ENCODE measurements around the gene KRT76. TPM values are rescaled to one million over a fixed set of nuclear protein-coding genes. Genes with fewer than 3 reads are reported as not detected.

Gene KRT76
- total and polyA plus RNA-seq, 2 donors from 2014 or later, result not detected

- no peaks in the 10 kb centered on the region for H3K9me3 ChIP-seq (ENCODE audit: control insufficient read depth in 2 of 3, insufficient read depth in 1 of 3, low read length in 3 of 3)
- no peak overlapping the region for H3K9ac ChIP-seq (ENCODE audit: low read length in 3 of 3)
- H3K4me1 ChIP-seq (ENCODE audit: control insufficient read depth in 2 of 3, insufficient read depth in 2 of 3, low read depth in 1 of 3, low read length in 3 of 3), result peaks cover 0 to 2% (median 0%) of the 10 kb centered on the region in 3 donors
- FAIRE-seq (no peak), DNase-seq (no peak)
- no peaks in the 10 kb centered on the region for H3K36me3 ChIP-seq (ENCODE audit: control insufficient read depth in 2 of 3, insufficient read depth in 3 of 3, low read length in 3 of 3)
- H3K4me3 ChIP-seq (ENCODE audit: low read length in 3 of 3), result no peak overlapping the region
- no peak overlapping the region for H3K27ac ChIP-seq (ENCODE audit: low read depth in 2 of 2, low read length in 2 of 2)
- no peaks in the 10 kb centered on the region for H3K27me3 ChIP-seq (ENCODE audit: control insufficient read depth, insufficient read depth, low read length)
- intact Hi-C loops (cut with DNase I), result no loop called here
- TF ChIP-seq, protein P1, sequence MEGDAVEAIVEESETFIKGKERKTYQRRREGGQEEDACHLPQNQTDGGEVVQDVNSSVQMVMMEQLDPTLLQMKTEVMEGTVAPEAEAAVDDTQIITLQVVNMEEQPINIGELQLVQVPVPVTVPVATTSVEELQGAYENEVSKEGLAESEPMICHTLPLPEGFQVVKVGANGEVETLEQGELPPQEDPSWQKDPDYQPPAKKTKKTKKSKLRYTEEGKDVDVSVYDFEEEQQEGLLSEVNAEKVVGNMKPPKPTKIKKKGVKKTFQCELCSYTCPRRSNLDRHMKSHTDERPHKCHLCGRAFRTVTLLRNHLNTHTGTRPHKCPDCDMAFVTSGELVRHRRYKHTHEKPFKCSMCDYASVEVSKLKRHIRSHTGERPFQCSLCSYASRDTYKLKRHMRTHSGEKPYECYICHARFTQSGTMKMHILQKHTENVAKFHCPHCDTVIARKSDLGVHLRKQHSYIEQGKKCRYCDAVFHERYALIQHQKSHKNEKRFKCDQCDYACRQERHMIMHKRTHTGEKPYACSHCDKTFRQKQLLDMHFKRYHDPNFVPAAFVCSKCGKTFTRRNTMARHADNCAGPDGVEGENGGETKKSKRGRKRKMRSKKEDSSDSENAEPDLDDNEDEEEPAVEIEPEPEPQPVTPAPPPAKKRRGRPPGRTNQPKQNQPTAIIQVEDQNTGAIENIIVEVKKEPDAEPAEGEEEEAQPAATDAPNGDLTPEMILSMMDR (IDR thresholded peaks at IDR 0.05; ENCODE audit: borderline replicate concordance, extremely low read depth, insufficient read depth), result no peak
These were observed 15.3 kb upstream of the KRT76 start for GRCh38 chr12:52792185-52793029.

DNA sequence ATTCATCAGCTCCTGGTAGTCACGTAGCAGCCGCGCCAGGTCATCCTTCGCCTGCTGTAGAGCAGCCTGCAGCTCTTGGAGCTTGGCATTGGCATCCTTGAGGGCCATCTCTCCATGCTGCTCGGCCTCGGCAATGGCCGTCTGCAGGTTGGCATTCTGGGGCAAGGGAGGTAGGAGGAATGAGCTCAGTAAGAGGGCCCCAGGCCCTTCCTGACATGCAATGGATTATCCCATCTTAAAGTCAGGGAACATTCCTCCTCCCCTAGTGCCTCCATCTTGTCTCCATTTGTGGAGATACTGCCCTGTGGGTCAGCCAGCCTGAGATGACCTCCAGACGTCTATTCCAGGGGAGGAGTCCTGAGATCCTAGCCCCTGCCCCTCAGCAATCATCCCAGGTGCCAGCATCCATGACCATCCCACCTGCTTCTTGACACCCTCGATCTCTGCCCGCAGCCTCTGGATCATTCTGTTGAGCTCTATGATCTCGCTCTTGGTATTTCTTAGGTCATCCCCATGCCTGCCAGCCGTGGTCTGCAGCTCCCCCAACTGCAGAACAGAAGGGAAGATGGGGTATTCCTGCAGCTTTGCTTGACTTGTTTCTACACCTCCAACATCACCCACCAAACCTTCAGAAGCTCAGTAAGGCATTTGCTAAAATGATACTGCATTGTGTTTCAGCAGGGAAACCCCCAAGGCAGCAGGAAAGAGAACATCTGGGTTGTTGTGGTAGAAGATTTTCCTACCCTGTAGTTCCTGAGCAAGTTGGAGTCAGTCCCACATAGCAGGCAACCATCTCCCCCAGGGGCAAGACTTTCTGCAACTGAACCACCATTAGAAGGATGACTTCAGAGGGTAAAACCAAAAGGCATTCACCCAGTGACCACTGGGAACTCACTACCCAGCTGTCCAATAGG lies 14.4 kb upstream of the KRT76 start:
- Histone ChIP-seq H3K9me3 (ENCODE audit: control insufficient read depth in 2 of 3, insufficient read depth in 1 of 3, low read length in 3 of 3) (no peaks in the 10 kb centered on the region), H3K4me3 (ENCODE audit: low read length in 3 of 3) (no peak overlapping the region), H3K27me3 (ENCODE audit: control insufficient read depth, insufficient read depth, low read length) (no peaks in the 10 kb centered on the region), H3K9ac (ENCODE audit: low read length in 3 of 3) (no peak overlapping the region), H3K4me1 (ENCODE audit: control insufficient read depth in 2 of 3, insufficient read depth in 2 of 3, low read depth in 1 of 3, low read length in 3 of 3) (peaks cover 0 to 2% (median 0%) of the 10 kb centered on the region in 3 donors), H3K36me3 (ENCODE audit: control insufficient read depth in 2 of 3, insufficient read depth in 3 of 3, low read length in 3 of 3) (no peaks in the 10 kb centered on the region), H3K27ac (ENCODE audit: low read depth in 2 of 2, low read length in 2 of 2) (no peak overlapping the region)
- intact Hi-C loops (cut with DNase I), result no loop called here
- no peak for FAIRE-seq
- TF ChIP-seq, protein P1 (IDR thresholded peaks at IDR 0.05; ENCODE audit: borderline replicate concordance, extremely low read depth, insufficient read depth), result no peak
- DNase-seq, result no peak

GRCh38 chr12:52790427-52791270 lies 13.5 kb upstream of the KRT76 start:
- no peak overlapping the region for H3K27ac ChIP-seq (ENCODE audit: low read depth in 2 of 2, low read length in 2 of 2)
- TF ChIP-seq, protein P1 (IDR thresholded peaks at IDR 0.05; ENCODE audit: borderline replicate concordance, extremely low read depth, insufficient read depth), result no peak
- no peaks in the 10 kb centered on the region for H3K9me3 ChIP-seq (ENCODE audit: control insufficient read depth in 2 of 3, insufficient read depth in 1 of 3, low read length in 3 of 3)
- H3K4me3 ChIP-seq (ENCODE audit: low read length in 3 of 3), result no peak overlapping the region
- intact Hi-C loops (cut with DNase I), result no loop called here
- DNase-seq, result no peak
- H3K9ac ChIP-seq (ENCODE audit: low read length in 3 of 3), result no peak overlapping the region
- H3K4me1 ChIP-seq (ENCODE audit: control insufficient read depth in 2 of 3, insufficient read depth in 2 of 3, low read depth in 1 of 3, low read length in 3 of 3), result peaks cover 0 to 2% (median 0%) of the 10 kb centered on the region in 3 donors
- H3K27me3 ChIP-seq (ENCODE audit: control insufficient read depth, insufficient read depth, low read length), result no peaks in the 10 kb centered on the region
- FAIRE-seq, result no peak
- H3K36me3 ChIP-seq (ENCODE audit: control insufficient read depth in 2 of 3, insufficient read depth in 3 of 3, low read length in 3 of 3), result no peaks in the 10 kb centered on the region

Measured in kidney (tissue), 14 donors.